CD4-positive, alpha-beta T cell treated with Interleukin-6 for 4 hours (primary cell): ENCODE measurements around the gene NAALADL1.

Experiments
- DNase-seq: peaks from one replicate; pipeline ENCODE4 v3.0.0-alpha.2; 2020; ENCODE audit warnings: mixed read lengths

Gene NAALADL1

GRCh38 chr11:65078786-65079342 is 20.5 kb upstream of the NAALADL1 start:
- no peak for DNase-seq

- peak; percentile 80 for DNase-seq
These were observed 19.8 kb upstream of the NAALADL1 start for GRCh38 chr11:65078151-65078550.

- DNase-seq: no peak
These were observed 19.1 kb upstream of the NAALADL1 start for GRCh38 chr11:65077451-65077850.

- DNase-seq: no peak
These were observed 14.2 kb upstream of the NAALADL1 start for GRCh38 chr11:65072631-65072966.

GRCh38 chr11:65071907-65072630 is 13.7 kb upstream of the NAALADL1 start:
- DNase-seq: no peak

GRCh38 chr11:65069217-65069616 is 10.9 kb upstream of the NAALADL1 start:
- DNase-seq: no peak

GRCh38 chr11:65067446-65067845 is 9.1 kb upstream of the NAALADL1 start:
- DNase-seq: no peak

GRCh38 chr11:65066805-65067291 is 8.5 kb upstream of the NAALADL1 start:
- DNase-seq: no peak

GRCh38 chr11:65066315-65066714 is 8.0 kb upstream of the NAALADL1 start:
- DNase-seq: no peak

- no peak for DNase-seq
These were observed 7.5 kb upstream of the NAALADL1 start for GRCh38 chr11:65065851-65066250.

GRCh38 chr11:65064847-65065240 is 6.5 kb upstream of the NAALADL1 start:
- DNase-seq: no peak

- DNase-seq: no peak
These were observed 5.2 kb upstream of the NAALADL1 start for GRCh38 chr11:65063532-65063931.

GRCh38 chr11:65060913-65061408 is 2.6 kb upstream of the NAALADL1 start:
- DNase-seq: peak; percentile 29

- no peak for DNase-seq
These were observed 1.8 kb upstream of the NAALADL1 start for GRCh38 chr11:65059959-65060824.

GRCh38 chr11:65059523-65059922 is 1.2 kb upstream of the NAALADL1 start:
- DNase-seq: no peak

GRCh38 chr11:65058012-65058411 is 341 bp downstream of the NAALADL1 start:
- DNase-seq: no peak

- no peak for DNase-seq
These were observed 827 bp downstream of the NAALADL1 start for GRCh38 chr11:65057526-65057925.

GRCh38 chr11:65056999-65057398 is 1.4 kb downstream of the NAALADL1 start:
- DNase-seq: no peak

GRCh38 chr11:65055538-65055937 is 2.8 kb downstream of the NAALADL1 start:
- DNase-seq: no peak

GRCh38 chr11:65053827-65054508 is 4.4 kb downstream of the NAALADL1 start:
- DNase-seq: peak; percentile 34

- no peak for DNase-seq
These were observed 6.9 kb downstream of the NAALADL1 start for GRCh38 chr11:65051398-65051858.

GRCh38 chr11:65047581-65048422 is 10.6 kb downstream of the NAALADL1 start:
- peak; percentile 48 for DNase-seq
